Fibroblast of skin of left biceps (primary cell): ENCODE results near the gene EYA2.
A peak's percentile ranks its signal among the peaks of the same experiment; 100 is the strongest.
"Not testable (repeated sequence)": the region's sequence is repeated elsewhere in the genome, so short reads cannot be mapped to it uniquely, and the experiment has no call there.

ENCODE experiments used
- DNase-seq, 2 experiments: peaks; one replicate each; pipeline ENCODE4 v3.0.0-alpha.2; 2013; ENCODE audit warnings: low read depth in 2 of 2

The EYA2 gene

DNA sequence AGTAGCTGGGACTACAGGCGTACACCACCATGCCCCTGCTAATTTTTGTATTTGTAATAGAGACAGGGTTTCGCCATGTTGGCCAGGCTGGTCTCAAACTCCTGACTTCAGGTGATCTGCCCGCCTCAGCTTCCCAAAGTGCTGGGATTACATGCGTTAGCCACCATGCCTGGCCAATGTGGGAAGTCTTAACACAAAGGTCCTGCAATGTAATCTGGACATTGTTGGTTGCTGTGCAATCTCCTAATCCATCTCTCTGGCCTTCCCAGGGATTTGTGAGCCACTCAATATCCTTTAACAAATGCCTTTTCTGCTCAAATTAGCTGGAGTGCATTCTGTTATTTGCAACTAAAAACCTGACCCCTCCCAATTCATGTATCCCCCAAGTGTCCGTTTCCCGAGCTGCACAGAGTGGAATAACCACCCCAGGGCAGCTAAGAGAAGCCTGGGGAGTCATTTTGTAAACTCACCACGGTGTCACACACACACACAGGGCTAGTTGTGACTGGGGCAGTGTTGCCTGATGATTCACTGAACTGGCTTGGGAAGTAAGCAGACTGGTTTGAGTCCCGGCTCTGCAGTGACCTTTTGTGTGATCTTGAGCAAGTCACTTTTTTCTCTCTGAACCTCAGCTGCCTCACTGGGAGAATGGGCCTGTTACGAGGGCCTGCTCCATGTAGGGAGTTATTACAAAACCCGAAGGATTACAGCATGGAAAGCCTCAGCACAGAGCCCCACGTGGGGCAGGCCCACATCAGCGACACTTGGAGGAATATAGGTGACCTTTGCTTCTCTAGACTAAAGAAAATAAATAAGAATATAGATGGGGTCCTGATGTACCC lies 309.6 kb downstream of the EYA2 start:
- no peak for DNase-seq

DNA sequence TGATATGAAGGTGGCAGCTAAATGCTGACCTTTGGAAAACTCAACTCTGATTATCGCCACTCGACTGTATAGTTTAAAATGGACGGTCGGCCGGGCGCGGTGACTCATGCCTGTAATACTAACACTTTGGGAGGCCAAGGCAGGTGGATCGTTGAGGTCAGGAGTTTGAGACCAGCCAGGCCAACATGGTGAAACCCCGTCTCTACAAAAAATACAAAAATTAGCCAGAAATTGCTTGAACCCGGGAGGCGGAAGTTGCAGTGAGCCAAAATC lies 310.1 kb downstream of the EYA2 start:
- not testable (repeated sequence) for DNase-seq

- DNase-seq: peak; percentile 26 to 42
These were observed 311.0 kb downstream of the EYA2 start for GRCh38 chr20:47205577-47206123.

DNA sequence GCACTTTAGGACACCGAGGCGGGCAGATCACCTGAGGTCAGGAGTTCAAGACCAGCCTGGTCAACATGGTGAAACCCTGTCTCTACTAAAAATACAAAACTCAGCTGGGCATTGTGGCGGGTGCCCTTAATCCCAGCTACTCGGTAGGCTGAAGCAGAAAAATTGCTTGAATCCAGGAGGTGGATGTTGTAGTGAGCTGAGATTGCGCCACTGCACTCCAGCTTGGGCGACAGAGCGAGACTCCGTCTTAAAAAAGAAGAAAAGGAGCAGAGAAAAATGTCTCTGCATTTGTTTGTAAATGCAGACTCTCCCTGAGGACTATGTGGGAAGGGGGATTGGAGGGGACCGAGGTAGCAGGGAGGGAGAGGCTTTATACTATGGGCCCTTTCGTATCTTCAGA lies 311.9 kb downstream of the EYA2 start:
- not testable (repeated sequence) for DNase-seq

DNA sequence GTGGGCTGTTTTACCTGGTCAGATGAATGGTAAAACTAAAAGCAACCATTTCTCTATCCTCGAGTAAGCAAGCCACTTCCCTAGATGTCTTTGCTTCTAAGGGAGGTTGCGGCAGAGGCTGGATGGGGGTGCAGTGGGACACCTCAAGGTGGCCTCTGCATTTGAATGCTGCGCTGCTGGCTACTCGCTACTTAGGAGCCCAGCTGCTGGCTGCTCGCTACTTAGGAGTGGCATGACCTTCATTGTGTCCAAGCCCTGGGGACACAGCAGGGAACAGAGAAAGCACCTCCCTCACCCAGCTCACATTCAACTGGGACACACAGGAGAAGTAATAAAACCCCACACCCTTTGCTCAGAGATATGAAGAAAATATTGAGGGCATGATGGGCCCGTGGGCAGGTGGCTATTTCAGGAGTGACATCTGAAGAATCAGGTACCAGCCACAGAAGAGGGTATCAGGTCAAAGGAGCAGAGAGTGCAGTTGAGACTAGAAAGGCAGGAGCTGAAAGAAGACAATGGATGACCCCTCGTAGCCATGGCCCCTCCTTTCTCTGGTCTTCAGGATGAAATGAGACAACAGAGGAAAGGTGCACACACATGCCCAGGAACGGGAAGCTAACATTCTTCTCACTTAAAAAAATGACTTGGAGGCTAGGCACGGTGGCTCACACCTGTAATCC lies 312.5 kb downstream of the EYA2 start:
- no peak for DNase-seq

DNA sequence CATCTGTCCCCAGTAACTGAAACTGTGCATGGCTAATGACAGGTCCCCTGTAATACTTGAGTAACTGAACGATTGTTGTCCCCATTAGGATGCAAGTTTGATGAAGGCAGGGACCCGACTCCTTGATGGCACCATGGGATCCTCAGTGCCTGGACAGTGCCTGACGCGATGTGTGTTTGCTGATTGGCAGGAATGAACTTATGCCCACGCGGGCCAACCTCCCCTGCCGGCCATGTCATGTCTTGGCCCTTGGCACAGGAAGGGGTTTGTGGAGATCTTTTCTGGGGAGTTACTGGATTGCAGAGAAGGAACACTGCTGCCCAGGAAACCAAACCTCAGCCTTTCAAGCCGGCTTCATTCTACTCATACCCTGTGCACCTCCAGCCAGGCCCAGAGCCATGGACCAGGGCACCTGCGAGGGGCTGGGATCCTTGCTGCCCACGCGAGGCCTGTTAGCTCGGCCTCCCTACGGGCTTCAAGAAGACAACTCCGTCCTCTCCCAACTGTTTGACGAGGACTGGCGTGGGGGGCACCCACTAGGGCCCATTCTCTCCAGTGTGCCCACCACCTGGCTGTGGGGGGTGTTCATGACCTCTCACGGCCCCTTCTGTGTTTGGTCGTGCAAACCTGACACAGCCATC lies 314.0 kb downstream of the EYA2 start:
- DNase-seq: no peak

DNA sequence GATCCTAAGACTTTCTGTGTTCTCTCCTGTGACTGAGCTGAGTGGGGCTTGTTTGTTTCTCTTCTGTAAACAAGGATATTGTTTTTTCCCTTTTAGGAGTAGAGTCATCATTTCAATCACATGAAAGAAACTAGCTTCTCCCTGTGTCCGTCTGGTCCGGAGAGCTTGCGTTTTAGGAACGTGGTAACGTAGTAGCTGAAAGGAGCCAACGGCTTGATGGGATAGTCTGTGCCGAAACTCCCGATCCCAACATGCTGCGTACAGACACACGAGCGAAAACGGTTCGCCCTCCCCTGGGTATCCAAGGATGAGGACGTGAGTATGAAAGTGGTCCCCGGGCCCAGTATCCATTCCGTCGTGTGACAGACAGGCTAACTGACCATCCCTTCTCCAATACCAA lies 315.3 kb downstream of the EYA2 start:
- no peak for DNase-seq

GRCh38 chr20:47210470-47210869 lies 315.8 kb downstream of the EYA2 start:
- no peak for DNase-seq

DNA sequence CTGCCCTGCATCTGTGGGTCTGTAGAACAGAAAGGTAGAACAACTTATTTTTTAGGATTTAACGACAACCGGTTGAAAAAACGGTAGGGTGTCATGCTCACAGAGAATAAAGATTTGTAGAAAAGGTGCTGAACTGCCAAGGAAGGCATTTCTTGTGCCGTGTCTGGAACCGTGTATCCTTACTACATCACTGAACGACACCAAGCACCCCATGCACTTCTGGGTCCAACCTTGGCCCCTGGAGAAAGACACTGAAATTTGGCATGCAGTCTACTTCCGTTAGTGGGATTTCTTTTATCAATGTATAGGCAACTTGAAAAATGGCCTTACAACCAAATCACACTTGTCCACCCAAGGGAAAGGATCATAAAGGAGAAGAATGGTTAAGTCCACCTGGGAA lies 316.4 kb downstream of the EYA2 start:
- DNase-seq: no peak

- DNase-seq: no peak
These were observed 318.1 kb downstream of the EYA2 start for GRCh38 chr20:47212606-47213207.

DNA sequence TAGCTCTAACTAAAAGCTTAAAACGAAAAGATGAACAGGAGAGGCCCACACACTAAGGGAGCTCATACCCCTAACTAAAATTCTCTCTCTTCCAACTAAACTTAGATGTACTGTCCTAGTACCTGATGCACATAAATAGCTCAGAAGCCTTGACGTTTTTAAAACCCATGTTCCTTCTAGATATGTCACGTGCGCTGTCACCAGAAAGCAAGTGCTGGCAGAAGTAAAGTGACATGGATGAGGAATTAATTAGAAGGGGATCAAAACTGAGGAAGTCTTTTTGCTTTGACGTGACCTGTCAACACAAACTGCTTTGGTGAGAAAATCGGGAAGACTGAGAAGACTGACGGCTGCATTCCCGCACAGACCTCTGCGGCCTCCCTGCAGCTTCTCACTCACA lies 319.3 kb downstream of the EYA2 start:
- DNase-seq: no peak

GRCh38 chr20:47215653-47216397 lies 321.2 kb downstream of the EYA2 start:
- DNase-seq: no peak

DNA sequence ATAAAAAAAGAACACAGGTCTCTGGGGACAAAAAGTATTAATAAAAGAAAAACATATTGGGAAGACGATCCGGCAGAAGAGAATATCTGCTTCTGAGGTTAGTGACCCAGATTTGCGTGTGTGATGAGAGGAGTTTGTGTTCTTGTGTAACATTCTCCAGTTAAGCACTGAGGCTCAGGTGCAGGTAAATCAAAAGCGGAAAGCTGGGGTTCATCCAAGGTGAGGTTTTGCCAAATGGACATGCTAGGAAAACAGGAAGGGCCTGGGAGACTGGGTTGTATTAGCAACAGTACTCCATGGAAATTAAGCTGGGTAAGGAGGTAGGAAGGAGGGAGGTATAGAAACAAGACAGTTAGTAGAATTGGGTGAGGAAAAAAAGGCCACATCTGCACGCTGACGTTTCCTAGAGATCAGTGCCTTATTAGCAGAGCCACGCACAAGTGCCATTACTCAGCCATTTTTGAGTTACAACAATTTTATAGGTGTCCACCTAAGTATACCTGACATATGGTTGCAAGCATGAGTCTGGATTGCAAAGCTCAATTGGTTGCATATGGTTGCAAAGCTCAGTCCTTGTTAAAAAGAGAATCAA lies 322.3 kb downstream of the EYA2 start:
- DNase-seq: no peak

DNA sequence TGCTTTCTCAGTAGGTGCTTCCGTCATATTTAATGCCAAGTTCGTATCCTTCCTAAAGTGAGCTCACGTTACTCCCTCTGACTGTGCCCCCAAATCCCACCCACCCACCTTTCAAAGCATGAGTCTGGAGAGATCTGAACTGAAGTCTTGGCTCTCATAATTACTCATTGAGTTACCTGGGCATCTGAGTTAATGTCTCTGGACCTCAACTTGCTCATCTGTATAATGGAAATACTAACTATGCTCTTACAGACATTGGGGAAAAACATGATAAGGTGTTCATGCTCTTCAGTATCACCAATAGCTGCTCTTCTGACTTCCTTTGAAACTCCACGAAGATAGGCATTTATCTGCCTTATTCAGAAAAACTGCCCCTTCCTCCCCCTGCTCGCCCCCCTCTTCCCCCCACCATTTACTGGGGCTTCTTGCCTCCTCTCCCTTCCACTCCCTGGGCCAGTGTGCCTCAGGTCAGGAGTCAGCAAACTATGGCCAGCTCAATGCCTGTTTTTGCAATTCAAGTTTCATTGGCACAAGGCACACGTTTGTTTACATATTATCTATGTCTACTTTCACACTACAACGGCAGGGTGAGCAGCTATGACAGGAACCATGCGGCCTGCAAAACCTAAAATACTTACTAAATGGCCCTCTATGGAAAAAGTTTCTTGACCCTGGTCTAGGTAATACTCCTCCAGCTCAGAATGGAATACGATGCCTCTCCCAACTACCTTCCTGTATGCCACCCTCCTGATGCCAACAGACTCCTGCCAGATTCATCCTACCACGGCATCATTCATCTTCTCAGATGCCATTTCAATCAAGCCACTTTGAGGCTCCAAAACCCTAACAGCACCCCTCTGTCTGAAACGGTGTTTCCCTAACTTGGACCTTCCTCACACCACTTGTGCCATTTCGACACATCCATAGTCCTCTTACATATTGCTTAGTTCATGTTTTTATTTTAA lies 323.1 kb downstream of the EYA2 start:
- DNase-seq: no peak

GRCh38 chr20:47220161-47220582 lies 325.5 kb downstream of the EYA2 start:
- no peak for DNase-seq

DNA sequence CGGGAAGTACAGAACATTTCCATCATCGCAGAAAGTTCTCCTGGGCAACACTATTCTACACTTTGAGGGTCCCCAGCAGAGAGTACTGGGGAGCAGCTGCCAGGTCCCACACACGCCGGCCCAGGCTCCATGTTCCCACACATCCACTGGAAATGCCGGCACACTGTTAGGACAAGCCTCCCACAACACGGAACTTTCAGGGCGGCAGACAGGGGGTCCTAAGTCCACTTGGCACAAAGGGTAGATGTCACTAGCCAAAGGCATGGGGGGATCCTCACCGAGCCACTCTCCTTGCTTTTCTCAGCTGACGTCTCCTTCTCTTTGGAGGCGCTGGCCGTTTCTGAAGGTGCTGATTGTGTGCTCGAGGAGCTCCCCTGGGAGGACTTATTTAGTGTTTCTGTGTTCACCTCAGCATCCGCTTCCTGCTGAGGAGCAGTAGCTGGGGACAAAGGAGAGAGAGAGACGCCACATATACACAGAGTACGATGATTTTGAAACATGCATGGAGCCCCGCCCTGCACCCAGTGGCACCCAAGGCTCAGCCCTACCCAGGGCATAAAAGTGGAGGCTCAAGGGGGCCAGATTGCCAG lies 326.5 kb downstream of the EYA2 start:
- no peak for DNase-seq

GRCh38 chr20:47222468-47223119 lies 328.0 kb downstream of the EYA2 start:
- no peak for DNase-seq

GRCh38 chr20:47223896-47224295 lies 329.3 kb downstream of the EYA2 start:
- no peak for DNase-seq

GRCh38 chr20:47224300-47224791 lies 329.7 kb downstream of the EYA2 start:
- DNase-seq: no peak
